H1 (cell line): ENCODE results near the gene TMEM273. TPM values are rescaled to one million over a fixed set of nuclear protein-coding genes. Genes with fewer than 3 reads are reported as not detected.

Experiments used
- CTCF ChIA-PET: fragments of 300-600 bp; sonication (Branson Sonifier 250); formaldehyde crosslinking; loops from one replicate; lab custom pipeline; 2021; ENCODE audit not compliant: partially characterized antibody; lab: Charles Lee
- POLR2A ChIA-PET: fragments of 300-600 bp; sonication (Branson Sonifier 250); formaldehyde crosslinking; loops from one replicate; lab custom pipeline; 2021; ENCODE audit warnings: inconsistent platforms; ENCODE audit not compliant: partially characterized antibody; lab: Charles Lee
- DNase-seq, 2 experiments: peaks; one replicate each; pipeline versions ENCODE4 v3.0.0 to v3.0.0-alpha.2; 2010 to 2022; ENCODE audit warnings: low spot score in 2 of 2, low read depth in 1 of 2, mixed read lengths in 1 of 2
- FAIRE-seq: peaks from 2 replicates; lab custom pipeline; 2011; peaks lifted over from hg19 to GRCh38; lab: Jason Lieb, UNC
- H2AFZ ChIP-seq: 2 replicates; pipeline ENCODE4 v1.8.1; 2012; ENCODE audit warnings: low read length, inconsistent platforms
- H2AK5ac ChIP-seq: 2 replicates; pipeline ENCODE4 v1.6.1; 2013; ENCODE audit warnings: low read depth, low read length
- H2BK120ac ChIP-seq: replicated peaks from 2 replicates; pipeline ENCODE3; 2013; ENCODE audit warnings: low read depth, low read length, inconsistent platforms
- H2BK12ac ChIP-seq: 2 replicates; pipeline ENCODE4 v1.6.1; 2013; ENCODE audit warnings: low read depth, low read length
- H2BK15ac ChIP-seq: 2 replicates; pipeline ENCODE4 v1.6.1; 2013; ENCODE audit warnings: low read length
- H2BK20ac ChIP-seq: 2 replicates; pipeline ENCODE4 v1.6.1; 2013; ENCODE audit warnings: low read length
- H2BK5ac ChIP-seq: 2 replicates; pipeline ENCODE4 v1.6.1; 2013; ENCODE audit warnings: low read depth, low read length
- H3K14ac ChIP-seq: 2 replicates; pipeline ENCODE4 v1.6.1; 2013; ENCODE audit warnings: inconsistent platforms; ENCODE audit not compliant: insufficient read length
- H3K18ac ChIP-seq: 2 replicates; pipeline ENCODE4 v1.6.1; 2013; ENCODE audit warnings: low read length; ENCODE audit errors: extremely low read depth
- H3K23ac ChIP-seq: 2 replicates; pipeline ENCODE4 v1.6.1; 2013; ENCODE audit warnings: inconsistent platforms; ENCODE audit not compliant: insufficient read length
- H3K23me2 ChIP-seq: 2 replicates; pipeline ENCODE4 v1.6.1; 2013; ENCODE audit warnings: low read depth, low read length
- H3K27ac ChIP-seq: 2 replicates; pipeline ENCODE4 v1.6.1; 2011; ENCODE audit warnings: low read depth, low read length, inconsistent platforms
- H3K27me3 ChIP-seq, 4 experiments: replicated peaks in 1 of 4; 1 replicate in 1 of 4; 2 replicates in 3 of 4; pipeline versions ENCODE4 v1.6.1 to v1.8.1; 2011 to 2013; ENCODE audit warnings: low read length in 3 of 4, mild to moderate bottlenecking in 3 of 4, inconsistent platforms in 2 of 4, mixed read lengths in 2 of 4, moderate library complexity in 1 of 4; ENCODE audit not compliant: control insufficient read depth in 3 of 4, insufficient read depth in 3 of 4; ENCODE audit errors: extremely low read depth in 1 of 4
- H3K36me3 ChIP-seq, 4 experiments: 2 replicates each; pipeline versions ENCODE4 v1.6.1 to v1.8.1; 2011 to 2013; ENCODE audit warnings: mild to moderate bottlenecking in 4 of 4, low read length in 3 of 4, moderate library complexity in 2 of 4, control low read depth in 1 of 4, inconsistent platforms in 1 of 4; ENCODE audit not compliant: insufficient read depth in 4 of 4, control insufficient read depth in 2 of 4
- H3K4ac ChIP-seq: replicated peaks from 2 replicates; pipeline ENCODE3; 2013; ENCODE audit warnings: low read length, low read depth, mixed read lengths, inconsistent platforms; ENCODE audit not compliant: insufficient read length
- H3K4me1 ChIP-seq, 4 experiments: replicated peaks in 1 of 4; 1 replicate in 1 of 4; 2 replicates in 3 of 4; pipeline versions ENCODE4 v1.6.1 to v1.8.1; 2011 to 2013; ENCODE audit warnings: low read length in 3 of 4, inconsistent platforms in 2 of 4, mixed read lengths in 1 of 4; ENCODE audit not compliant: insufficient read depth in 4 of 4, control insufficient read depth in 3 of 4
- H3K4me2 ChIP-seq, 2 experiments: 2 replicates each; pipeline versions ENCODE4 v1.6.1 to v1.8.1; 2011 to 2013; ENCODE audit warnings: low read depth in 2 of 2, low read length in 2 of 2, control low read depth in 1 of 2, inconsistent platforms in 1 of 2, mild to moderate bottlenecking in 1 of 2; ENCODE audit not compliant: insufficient read depth in 1 of 2
- H3K4me3 ChIP-seq, 4 experiments: fragments of 200-600, 300-600 bp in 1 of 4; sonication (generic), shearing (Covaris generic), sonication (Bioruptor Twin) in 1 of 4; 2 replicates each; pipeline versions ENCODE4 v1.5.1 to v1.8.1; 2011 to 2016; ENCODE audit warnings: low read length in 4 of 4, low read depth in 3 of 4, control low read depth in 2 of 4, inconsistent platforms in 2 of 4, mild to moderate bottlenecking in 2 of 4, mixed read lengths in 1 of 4, moderate library complexity in 1 of 4; ENCODE audit not compliant: insufficient read depth in 2 of 4; ENCODE audit errors: extremely low read depth in 1 of 4
- H3K56ac ChIP-seq: replicated peaks from 2 replicates; pipeline ENCODE3; 2013; ENCODE audit warnings: low read depth, mild to moderate bottlenecking, mixed read lengths, low read length, inconsistent platforms; ENCODE audit not compliant: insufficient read length
- H3K79me1 ChIP-seq: 2 replicates; pipeline ENCODE4 v1.6.1; 2013; ENCODE audit warnings: low read depth, low read length, control low read depth
- H3K79me2 ChIP-seq, 2 experiments: 2 replicates each; pipeline versions ENCODE4 v1.6.1 to v1.8.1; 2012 to 2013; ENCODE audit warnings: low read length in 2 of 2, mild to moderate bottlenecking in 2 of 2, inconsistent platforms in 1 of 2; ENCODE audit not compliant: insufficient read depth in 2 of 2, control insufficient read depth in 1 of 2
- H3K9ac ChIP-seq, 4 experiments: replicated peaks in 1 of 4; 1 replicate in 1 of 4; 2 replicates in 3 of 4; pipeline versions ENCODE4 v1.6.1 to v1.8.1; 2011 to 2013; ENCODE audit warnings: low read depth in 3 of 4, low read length in 3 of 4, control low read depth in 2 of 4, mild to moderate bottlenecking in 2 of 4, moderate library complexity in 2 of 4, inconsistent platforms in 1 of 4; ENCODE audit errors: extremely low read depth in 1 of 4
- H3K9me3 ChIP-seq, 2 experiments: 2 replicates each; pipeline versions ENCODE4 v1.6.1 to v1.8.1; 2012 to 2013; ENCODE audit warnings: mild to moderate bottlenecking in 2 of 2, moderate library complexity in 2 of 2, control low read depth in 1 of 2, inconsistent platforms in 1 of 2, low read depth in 1 of 2, low read length in 1 of 2, mixed read lengths in 1 of 2; ENCODE audit not compliant: insufficient read depth in 2 of 2
- H4K20me1 ChIP-seq, 2 experiments: replicated peaks in 1 of 2; 2 replicates each; pipeline versions ENCODE3 to v1.8.1; 2011 to 2013; ENCODE audit warnings: inconsistent platforms in 2 of 2, low read length in 2 of 2, mild to moderate bottlenecking in 1 of 2; ENCODE audit not compliant: insufficient read depth in 2 of 2, control insufficient read depth in 1 of 2
- H4K5ac ChIP-seq: 2 replicates; pipeline ENCODE4 v1.6.1; 2013; ENCODE audit warnings: low read length, low read depth, mixed read lengths, inconsistent platforms; ENCODE audit not compliant: insufficient read length
- H4K8ac ChIP-seq: 2 replicates; pipeline ENCODE4 v1.8.0; 2013; ENCODE audit warnings: mild to moderate bottlenecking, moderate library complexity, low read length, inconsistent platforms; ENCODE audit not compliant: insufficient read depth; ENCODE audit errors: extremely low read depth
- H4K91ac ChIP-seq: replicated peaks from 2 replicates; pipeline ENCODE3; 2013; ENCODE audit warnings: low read length, mixed read lengths, inconsistent platforms; ENCODE audit not compliant: insufficient read length
- EP300 ChIP-seq, 2 experiments: IDR thresholded peaks; 1 replicate in 1 of 2; 2 replicates in 1 of 2; pipeline ENCODE4 v1.6.1; 2011 to 2012; ENCODE audit warnings: low read depth in 2 of 2, low read length in 2 of 2, mild to moderate bottlenecking in 2 of 2, borderline replicate concordance in 1 of 2, inconsistent platforms in 1 of 2, moderate library complexity in 1 of 2
- FOSL1 ChIP-seq: IDR thresholded peaks from 2 replicates; pipeline ENCODE4 v1.6.1; 2011; ENCODE audit warnings: mild to moderate bottlenecking, low read depth, low read length, moderate library complexity; ENCODE audit not compliant: insufficient read depth
- GABPA ChIP-seq: IDR thresholded peaks from 2 replicates; pipeline ENCODE4 v1.6.1; 2011; ENCODE audit warnings: mild to moderate bottlenecking, low read length, moderate library complexity, borderline replicate concordance; ENCODE audit not compliant: insufficient read depth
- JUND ChIP-seq: IDR thresholded peaks from 2 replicates; pipeline ENCODE4 v1.6.1; 2011; ENCODE audit warnings: mild to moderate bottlenecking, improper control_type of control experiment, low read length
- POU5F1 ChIP-seq: IDR thresholded peaks from 2 replicates; pipeline ENCODE4 v1.6.1; 2011; ENCODE audit warnings: low read depth, mild to moderate bottlenecking, low read length, moderate library complexity
- SUZ12 ChIP-seq: fragments of 200-600 bp; sonication (generic); IDR thresholded peaks from 2 replicates; pipeline ENCODE4 v1.6.1; 2012; ENCODE audit warnings: mild to moderate bottlenecking, inconsistent platforms, low read length, moderate library complexity, mixed read lengths
- TCF12 ChIP-seq: IDR thresholded peaks from 2 replicates; pipeline ENCODE4 v1.6.1; 2011; ENCODE audit warnings: low read depth, mild to moderate bottlenecking, low read length
- WGBS, 2 experiments: shearing (Covaris generic) in 1 of 2; methylation state at CpG; one replicate each; pipeline versions ENCODE4 v1.1.6 to v1.1.7; 2013 to 2015; ENCODE audit warnings: low lambda C conversion rate in 2 of 2, mixed read lengths in 2 of 2, inconsistent platforms in 1 of 2, low coverage in 1 of 2, missing lambda C conversion rate in 1 of 2; ENCODE audit not compliant: insufficient replicate concordance in 2 of 2, insufficient coverage in 1 of 2, insufficient read length in 1 of 2; ENCODE audit errors: extremely low coverage in 1 of 2, missing lambda C conversion rate in 1 of 2; 5-methylcytosine and 5-hydroxymethylcytosine counted together
- polyA plus RNA-seq, 7 experiments: library from polyadenylated mRNA; depleted of rRNA in 3 of 7; stranded (reverse) in 5 of 7; unstranded in 2 of 7; fragments of >200 nt in 5 of 7; fragments of 200-250 nt in 2 of 7; gene quantifications; 1 replicate in 5 of 7; 2 replicates in 1 of 7; 4 replicates in 1 of 7; pipeline versions ENCODE4 v1.2.1 to v1.2.3, GENCODE V29; 2011 to 2013; ENCODE audit warnings: missing spikeins in 2 of 7, mixed read lengths in 2 of 7
- total RNA-seq: library from RNA; stranded (reverse); fragmentation: NEBNext Ultra II Directional; extraction: Animal tissue kit (Norgen Biotek cat#: 25700); gene quantifications from 2 replicates; pipeline ENCODE4 v1.2.1, GENCODE V29; 2021
- TF ChIP-seq, protein P1 (sequence below): IDR thresholded peaks from 2 replicates; pipeline ENCODE4 v1.6.1; 2011; ENCODE audit warnings: low read depth, mild to moderate bottlenecking, low read length; ENCODE audit not compliant: insufficient read depth

TMEM273 gene
- total and polyA plus RNA-seq, 2 of the 8 experiments (the other 6 are each of a cell fraction or from before 2014, with no cell fraction given), result not detected

DNA sequence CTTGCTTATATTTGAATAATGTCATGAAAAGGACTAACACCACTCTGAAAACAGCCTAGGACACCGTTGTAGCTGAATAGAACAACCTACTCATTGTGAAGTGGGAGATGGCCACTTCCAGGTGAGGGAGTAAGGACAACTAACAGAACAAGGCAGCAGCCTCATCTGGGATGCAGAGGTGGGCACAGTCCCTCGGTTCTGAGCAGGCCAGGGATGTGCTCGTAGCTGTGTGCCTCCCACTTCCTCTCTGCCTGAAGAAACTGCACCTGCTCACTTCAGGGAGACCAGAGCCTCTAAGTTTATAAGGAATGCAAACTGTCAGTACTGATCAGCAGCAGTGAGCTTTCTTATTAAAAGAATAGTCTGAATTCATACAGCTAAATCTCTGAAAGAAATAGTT, 75.3 kb downstream of the TMEM273 start:
- WGBS, 2 experiments, result 71% methylated on average over 3 of the region's 3 CpGs; no CpG with 5 or more reads in 1 of the 2 experiments
- no peak overlapping the region for H4K91ac ChIP-seq
- no peak overlapping the region for H3K56ac ChIP-seq
- H3K18ac ChIP-seq, result no peak overlapping the region
- no peak overlapping the region for H2BK15ac ChIP-seq
- H3K4me3 ChIP-seq, result no peak overlapping the region
- no peaks in the 10 kb centered on the region for H3K79me2 ChIP-seq
- no peaks in the 10 kb centered on the region for H4K20me1 ChIP-seq
- no peak overlapping the region for H2AFZ ChIP-seq
- ChIA-PET CTCF (interaction anchor here (0.5 to 1.5 kb wide), 13 partner anchors 8 to 208 kb away, joined by 3 to 6 read pairs (median 3); no protein-coding TSS in a partner anchor), POLR2A (no interaction called here)
- no peaks in the 10 kb centered on the region for H3K4me1 ChIP-seq
- H2BK12ac ChIP-seq, result no peak overlapping the region
- H3K9me3 ChIP-seq, result no peaks in the 10 kb centered on the region
- H3K9ac ChIP-seq, result no peak overlapping the region; a peak in 1 of 7 replicates
- DNase-seq (peak in 1 of 2 experiments; percentile 7), FAIRE-seq (no peak)
- H2BK5ac ChIP-seq, result no peak overlapping the region
- H3K4me2 ChIP-seq, result no peak overlapping the region
- H4K5ac ChIP-seq, result no peak overlapping the region
- no peak overlapping the region for H4K8ac ChIP-seq
- H3K27ac ChIP-seq, result no peak overlapping the region
- no peaks in the 10 kb centered on the region for H3K36me3 ChIP-seq
- peaks cover 0 to 11% (median 6%) of the 10 kb centered on the region in 4 experiments; a peak in 5 of 7 replicates for H3K27me3 ChIP-seq
- no peak overlapping the region for H2BK120ac ChIP-seq
- no peak for TF ChIP-seq POU5F1
- TF ChIP-seq, protein P1, sequence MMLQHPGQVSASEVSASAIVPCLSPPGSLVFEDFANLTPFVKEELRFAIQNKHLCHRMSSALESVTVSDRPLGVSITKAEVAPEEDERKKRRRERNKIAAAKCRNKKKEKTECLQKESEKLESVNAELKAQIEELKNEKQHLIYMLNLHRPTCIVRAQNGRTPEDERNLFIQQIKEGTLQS, result no peak
- TF ChIP-seq FOSL1, result no peak
- no peak for TF ChIP-seq TCF12
- TF ChIP-seq JUND, result no peak
- no peak for TF ChIP-seq GABPA
- TF ChIP-seq EP300 (IDR thresholded peaks at IDR 0.05; ENCODE audit: borderline replicate concordance in 1 of 2, low read depth in 2 of 2, low read length in 2 of 2), result no peak
- no peak for TF ChIP-seq SUZ12
- peaks cover 3% of the 10 kb centered on the region; the same call in 1 of the 2 replicates for H3K23me2 ChIP-seq
- no peak overlapping the region for H2AK5ac ChIP-seq
- no peaks in the 10 kb centered on the region for H3K79me1 ChIP-seq
- H3K14ac ChIP-seq, result no peak overlapping the region
- H2BK20ac ChIP-seq, result no peak overlapping the region
- no peak overlapping the region for H3K23ac ChIP-seq
- H3K4ac ChIP-seq, result no peak overlapping the region
